Tibial nerve (tissue), 4 donors: ENCODE data around the gene EMILIN1. TPM values are rescaled to one million over a fixed set of nuclear protein-coding genes. Genes with fewer than 3 reads are reported as not detected.

Experiments
- DNase-seq, 2 donors: peaks; one replicate each; pipeline ENCODE4 v3.0.0-alpha.2; 2019; ENCODE audit warnings: low spot score in 2 of 2
- H3K27ac ChIP-seq, 4 donors: fragments of 200-600 bp; sonication (generic) in 3 of 4; one replicate each; pipeline ENCODE4 v1.5.1; 2017 to 2019; ENCODE audit warnings: mild to moderate bottlenecking in 1 of 4
- H3K27me3 ChIP-seq, 2 donors: fragments of 200-600 bp; sonication (generic) in 1 of 2; one replicate each; pipeline versions ENCODE4 v1.5.1 to v1.6.0; 2017 to 2019
- H3K36me3 ChIP-seq, 3 donors: fragments of 200-600 bp; sonication (generic); one replicate each; pipeline ENCODE4 v1.5.1; 2018 to 2019
- H3K4me1 ChIP-seq, 4 donors: fragments of 200-600 bp; sonication (generic) in 3 of 4; one replicate each; pipeline ENCODE4 v1.5.1; 2017 to 2019
- H3K4me3 ChIP-seq, 4 donors: fragments of 200-600 bp; sonication (generic) in 3 of 4; one replicate each; pipeline ENCODE4 v1.5.1; 2017 to 2019; ENCODE audit warnings: mild to moderate bottlenecking in 1 of 4, moderate library complexity in 1 of 4
- H3K9me3 ChIP-seq, 4 donors: fragments of 200-600 bp; sonication (generic) in 3 of 4; one replicate each; pipeline ENCODE4 v1.5.1; 2017 to 2019
- CTCF ChIP-seq, 5 experiments: fragments of 200-600 bp in 3 of 5; fragments of 450-650 bp in 2 of 5; sonication (generic) in 3 of 5; IDR thresholded peaks; one replicate each; pipeline ENCODE4 v1.5.1; 2016 to 2019; ENCODE audit warnings: antibody characterized with exemption in 5 of 5, mild to moderate bottlenecking in 3 of 5, moderate library complexity in 2 of 5
- EP300 ChIP-seq, 2 donors: sonication (generic); formaldehyde crosslinking; IDR thresholded peaks; one replicate each; pipeline ENCODE4 v1.6.1; 2017; ENCODE audit warnings: antibody characterized with exemption in 2 of 2, mild to moderate bottlenecking in 1 of 2
- POLR2A ChIP-seq, 2 donors: fragments of 450-650 bp; IDR thresholded peaks; one replicate each; pipeline ENCODE4 v1.6.1; 2017; ENCODE audit warnings: antibody characterized with exemption in 2 of 2, mild to moderate bottlenecking in 2 of 2, moderate library complexity in 2 of 2
- WGBS, 2 donors: methylation state at CpG; one replicate each; pipeline ENCODE4 v1.1.5; 2018; 5-methylcytosine and 5-hydroxymethylcytosine counted together
- total RNA-seq, 4 donors: library from RNA; depleted of rRNA; stranded (reverse); fragments of >200 nt; gene quantifications; one replicate each; pipeline ENCODE4 v1.1.0, GENCODE V29; 2016

EMILIN1 gene
- total RNA-seq, 4 donors from 2014 or later: 56.6 to 95.1 (median 70.1) TPM

DNA sequence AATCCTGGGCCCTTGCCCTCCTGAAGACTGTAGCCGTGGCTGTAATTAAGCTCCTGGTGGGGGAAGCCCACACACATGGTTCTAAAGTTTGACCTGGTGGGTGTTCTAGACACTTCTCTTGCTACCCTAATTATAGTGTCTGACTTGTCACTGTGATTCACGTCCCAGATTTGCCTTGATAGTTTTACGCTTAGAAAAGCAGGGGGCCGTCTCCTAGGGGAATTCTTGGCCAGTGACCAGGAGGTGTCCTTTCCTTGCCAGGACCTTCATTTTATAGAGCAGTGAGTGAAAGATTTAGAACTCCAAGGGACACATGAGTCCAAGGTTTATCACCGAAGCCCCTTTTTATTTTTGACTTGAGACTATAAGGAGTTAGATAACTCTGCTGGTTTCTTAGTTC lies 36.7 kb upstream of the EMILIN1 start:
- DNase-seq: no peak
- Histone ChIP-seq H3K9me3 (no peaks in the 10 kb centered on the region), H3K36me3 (peaks cover 0 to 53% (median 37%) of the 10 kb centered on the region in 3 donors), H3K4me3 (no peak overlapping the region), H3K4me1 (no peaks in the 10 kb centered on the region), H3K27ac (no peak overlapping the region), H3K27me3 (no peaks in the 10 kb centered on the region)
- WGBS, 2 donors: 39 to 54% methylated on average over 5 of the region's 5 CpGs
- no peak for TF ChIP-seq CTCF (IDR thresholded peaks at IDR 0.05)
- TF ChIP-seq POLR2A (IDR thresholded peaks at IDR 0.05): no peak
- TF ChIP-seq EP300 (IDR thresholded peaks at IDR 0.05): no peak

DNA sequence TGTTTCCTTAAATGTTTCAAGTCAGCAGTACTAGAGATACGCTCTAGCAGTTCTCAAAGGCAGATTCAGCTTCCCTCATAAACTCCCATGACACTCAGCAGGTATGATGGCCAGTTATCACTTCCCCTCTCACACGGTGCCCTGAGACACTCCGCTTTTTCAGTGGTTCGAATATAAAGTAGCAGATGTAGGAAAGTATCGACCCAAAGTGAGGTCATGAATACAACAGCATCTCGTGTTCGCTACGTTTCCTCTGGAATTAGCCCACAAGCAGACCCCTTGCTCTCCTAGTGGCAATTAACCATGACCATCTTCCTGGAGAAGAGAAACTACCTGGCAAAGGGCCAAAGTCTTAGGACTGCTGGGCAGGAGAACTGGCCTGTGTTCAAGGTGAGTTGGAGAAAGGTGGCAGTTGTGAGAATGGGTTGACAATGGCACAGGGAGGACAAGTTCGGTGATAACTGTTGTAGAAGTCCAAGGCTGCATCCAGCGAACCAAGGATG lies 36.2 kb upstream of the EMILIN1 start:
- Histone ChIP-seq H3K27ac (no peak overlapping the region), H3K9me3 (no peaks in the 10 kb centered on the region), H3K4me3 (no peak overlapping the region), H3K4me1 (no peaks in the 10 kb centered on the region), H3K27me3 (no peaks in the 10 kb centered on the region), H3K36me3 (peaks cover 0 to 49% (median 33%) of the 10 kb centered on the region in 3 donors)
- 71 to 74% methylated on average over 10 of the region's 10 CpGs for WGBS, 2 donors
- no peak for TF ChIP-seq EP300 (IDR thresholded peaks at IDR 0.05)
- no peak for DNase-seq

DNA sequence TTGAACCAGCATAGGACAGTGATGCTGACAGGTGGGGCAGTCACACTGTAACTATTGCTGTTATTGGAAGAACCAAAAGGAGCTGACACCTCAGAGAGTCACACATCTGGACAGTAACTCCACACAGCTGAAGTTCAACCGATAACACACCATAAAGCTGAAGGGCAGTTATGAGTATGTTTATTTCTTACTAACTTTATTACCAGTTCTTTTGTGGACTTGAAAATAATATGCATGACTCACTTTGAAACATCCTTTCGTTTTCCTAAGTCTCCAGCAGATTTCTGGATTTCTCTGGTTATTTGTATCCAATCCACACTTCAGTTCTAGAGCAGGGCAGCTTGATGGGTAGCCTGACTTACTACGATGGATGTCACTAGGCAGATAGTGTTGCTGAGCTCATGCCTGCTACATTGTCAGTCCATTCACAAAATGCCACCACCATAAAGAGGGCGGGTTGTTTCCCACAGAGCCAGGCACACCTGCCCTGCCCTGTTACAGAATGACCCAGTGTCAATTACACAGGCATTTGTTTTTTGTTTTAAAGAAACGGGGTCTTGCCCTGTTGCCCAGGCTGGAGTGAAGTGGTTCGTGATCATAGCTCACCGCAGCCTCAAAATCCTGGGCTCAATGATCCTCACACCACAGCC lies 35.3 kb upstream of the EMILIN1 start:
- WGBS, 2 donors: 85 to 86% methylated on average over 7 of the region's 7 CpGs
- no peak overlapping the region for H3K4me3 ChIP-seq
- H3K27me3 ChIP-seq: no peaks in the 10 kb centered on the region
- no peak for TF ChIP-seq EP300 (IDR thresholded peaks at IDR 0.05)
- TF ChIP-seq POLR2A (IDR thresholded peaks at IDR 0.05): no peak
- no peak for TF ChIP-seq CTCF (IDR thresholded peaks at IDR 0.05)
- no peaks in the 10 kb centered on the region for H3K9me3 ChIP-seq
- H3K4me1 ChIP-seq: no peaks in the 10 kb centered on the region
- no peak for DNase-seq
- H3K27ac ChIP-seq: no peak overlapping the region
- H3K36me3 ChIP-seq: peaks cover 0 to 40% (median 24%) of the 10 kb centered on the region in 3 donors

GRCh38 chr2:27049422-27050280 lies 28.8 kb upstream of the EMILIN1 start:
- peaks cover 0 to 15% (median 0%) of the 10 kb centered on the region in 3 donors for H3K36me3 ChIP-seq
- peaks cover 0 to 19% (median 11%) of the 10 kb centered on the region in 4 donors for H3K4me1 ChIP-seq
- peak overlapping the region; percentile 82 to 99 (median 94) for H3K4me3 ChIP-seq
- H3K27me3 ChIP-seq: no peaks in the 10 kb centered on the region
- no peaks in the 10 kb centered on the region for H3K9me3 ChIP-seq
- TF ChIP-seq EP300 (IDR thresholded peaks at IDR 0.05): no peak
- WGBS, 2 donors: 13 to 27% methylated on average over 19 to 38 of the region's 52 CpGs
- DNase-seq: peak in 1 of 2 donors; percentile 17
- H3K27ac ChIP-seq: peak overlapping the region; percentile 83 to 98 (median 94)

DNA sequence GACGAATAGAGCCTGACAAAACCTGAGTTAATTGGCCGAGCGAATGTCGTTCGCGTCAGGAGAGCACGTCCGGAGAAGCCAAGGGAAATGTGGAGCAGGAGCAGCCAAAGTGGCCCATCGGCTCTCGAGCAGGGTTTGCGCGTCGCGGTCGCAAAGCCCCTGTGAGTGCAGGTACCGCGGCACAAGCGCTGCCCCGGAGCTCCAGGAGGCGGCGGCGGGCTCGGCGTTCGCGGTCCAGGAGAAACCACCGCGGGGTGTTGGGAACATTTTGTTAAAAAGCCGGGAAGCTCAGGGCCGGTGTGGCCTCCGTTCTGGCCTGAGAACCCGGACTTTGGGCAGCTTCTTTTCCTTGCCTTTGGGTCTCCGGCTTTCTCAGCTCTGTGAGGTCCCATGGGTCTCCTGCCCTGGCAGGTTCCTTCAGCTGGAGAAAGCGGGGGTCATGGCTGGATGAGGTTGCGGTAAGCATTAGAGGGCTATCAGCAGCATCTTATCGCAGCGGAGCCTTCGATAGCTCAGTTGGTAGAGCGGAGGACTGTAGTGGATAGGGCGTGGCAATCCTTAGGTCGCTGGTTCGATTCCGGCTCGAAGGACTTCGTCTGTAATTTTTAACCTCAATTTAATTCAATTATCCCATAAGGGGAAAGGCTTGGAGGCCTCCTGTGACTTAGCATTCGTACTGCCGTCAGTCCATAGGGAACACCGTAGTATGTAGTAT lies 28.0 kb upstream of the EMILIN1 start:
- no peaks in the 10 kb centered on the region for H3K9me3 ChIP-seq

More for the DNA sequence above, 28.0 kb upstream of the EMILIN1 start:
- Histone ChIP-seq H3K27me3 (no peaks in the 10 kb centered on the region), H3K4me3 (peak overlapping the region; percentile 82 to 99 (median 94)), H3K36me3 (peaks cover 0 to 23% (median 0%) of the 10 kb centered on the region in 3 donors), H3K4me1 (peaks cover 0 to 19% (median 11%) of the 10 kb centered on the region in 4 donors), H3K27ac (peak overlapping the region; percentile 83 to 98 (median 94))
- TF ChIP-seq POLR2A (IDR thresholded peaks at IDR 0.05): no peak
- peak; percentile 11 to 28 for TF ChIP-seq EP300 (IDR thresholded peaks at IDR 0.05)
- TF ChIP-seq CTCF (IDR thresholded peaks at IDR 0.05): peak; percentile 35 to 86 (median 52)
- peak; percentile 93 to 98 for DNase-seq
- 0 to 1% methylated on average over 19 to 40 of the region's 48 CpGs for WGBS, 2 donors
